HL-60 (cell line): ENCODE data around the gene NPDC1.

Experiments used
- DNase-seq, 2 experiments: peaks; one replicate each; pipeline ENCODE4 v3.0.0-alpha.2; 2010 to 2020; ENCODE audit warnings: low read depth in 1 of 2, low spot score in 1 of 2
- H3K27ac ChIP-seq: fragments of 250-450 bp; sonication (Bioruptor Pico); replicated peaks from 2 replicates; pipeline ENCODE4 v1.5.1; 2020; ENCODE audit warnings: mild to moderate bottlenecking, moderate library complexity
- H3K27me3 ChIP-seq: fragments of 250-450 bp; sonication (Bioruptor Pico); 2 replicates; pipeline ENCODE4 v1.5.1; 2021; ENCODE audit warnings: mild to moderate bottlenecking, moderate library complexity; ENCODE audit not compliant: insufficient read depth, poor library complexity, severe bottlenecking
- H3K4me3 ChIP-seq: replicated peaks from 2 replicates; pipeline ENCODE4 v1.5.1; 2011; ENCODE audit warnings: mild to moderate bottlenecking, control low read depth, low read length; ENCODE audit not compliant: insufficient read depth
- CTCF ChIP-seq: IDR thresholded peaks from one replicate; pipeline ENCODE4 v1.5.1; 2011; ENCODE audit warnings: low read length, control low read depth, inconsistent platforms; ENCODE audit not compliant: insufficient read depth
- GABPA ChIP-seq: IDR thresholded peaks from 2 replicates; pipeline ENCODE4 v1.6.1; 2012; ENCODE audit warnings: low read depth
- POLR2AphosphoS5 ChIP-seq: IDR thresholded peaks from 2 replicates; pipeline ENCODE4 v1.6.1; 2012; ENCODE audit warnings: low read depth
- SPI1 ChIP-seq: IDR thresholded peaks from 2 replicates; pipeline ENCODE4 v1.6.1; 2012; ENCODE audit warnings: low read depth, mild to moderate bottlenecking, borderline replicate concordance
- TF ChIP-seq, protein P1 (sequence below): IDR thresholded peaks from 2 replicates; pipeline ENCODE4 v1.6.1; 2012; ENCODE audit warnings: low read depth; ENCODE audit not compliant: insufficient replicate concordance

Gene NPDC1

GRCh38 chr9:137012694-137013570, 33.0 kb downstream of the NPDC1 start:
- H3K27ac ChIP-seq: no peak overlapping the region
- no peak for TF ChIP-seq SPI1
- no peak for TF ChIP-seq CTCF
- TF ChIP-seq GABPA: no peak
- no peak overlapping the region for H3K4me3 ChIP-seq
- no peak for DNase-seq
- H3K27me3 ChIP-seq: no peaks in the 10 kb centered on the region

GRCh38 chr9:137011907-137012675, 33.9 kb downstream of the NPDC1 start:
- Histone ChIP-seq H3K4me3 (no peak overlapping the region), H3K27me3 (no peaks in the 10 kb centered on the region), H3K27ac (no peak overlapping the region)
- TF ChIP-seq, protein P1, sequence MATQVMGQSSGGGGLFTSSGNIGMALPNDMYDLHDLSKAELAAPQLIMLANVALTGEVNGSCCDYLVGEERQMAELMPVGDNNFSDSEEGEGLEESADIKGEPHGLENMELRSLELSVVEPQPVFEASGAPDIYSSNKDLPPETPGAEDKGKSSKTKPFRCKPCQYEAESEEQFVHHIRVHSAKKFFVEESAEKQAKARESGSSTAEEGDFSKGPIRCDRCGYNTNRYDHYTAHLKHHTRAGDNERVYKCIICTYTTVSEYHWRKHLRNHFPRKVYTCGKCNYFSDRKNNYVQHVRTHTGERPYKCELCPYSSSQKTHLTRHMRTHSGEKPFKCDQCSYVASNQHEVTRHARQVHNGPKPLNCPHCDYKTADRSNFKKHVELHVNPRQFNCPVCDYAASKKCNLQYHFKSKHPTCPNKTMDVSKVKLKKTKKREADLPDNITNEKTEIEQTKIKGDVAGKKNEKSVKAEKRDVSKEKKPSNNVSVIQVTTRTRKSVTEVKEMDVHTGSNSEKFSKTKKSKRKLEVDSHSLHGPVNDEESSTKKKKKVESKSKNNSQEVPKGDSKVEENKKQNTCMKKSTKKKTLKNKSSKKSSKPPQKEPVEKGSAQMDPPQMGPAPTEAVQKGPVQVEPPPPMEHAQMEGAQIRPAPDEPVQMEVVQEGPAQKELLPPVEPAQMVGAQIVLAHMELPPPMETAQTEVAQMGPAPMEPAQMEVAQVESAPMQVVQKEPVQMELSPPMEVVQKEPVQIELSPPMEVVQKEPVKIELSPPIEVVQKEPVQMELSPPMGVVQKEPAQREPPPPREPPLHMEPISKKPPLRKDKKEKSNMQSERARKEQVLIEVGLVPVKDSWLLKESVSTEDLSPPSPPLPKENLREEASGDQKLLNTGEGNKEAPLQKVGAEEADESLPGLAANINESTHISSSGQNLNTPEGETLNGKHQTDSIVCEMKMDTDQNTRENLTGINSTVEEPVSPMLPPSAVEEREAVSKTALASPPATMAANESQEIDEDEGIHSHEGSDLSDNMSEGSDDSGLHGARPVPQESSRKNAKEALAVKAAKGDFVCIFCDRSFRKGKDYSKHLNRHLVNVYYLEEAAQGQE: no peak
- TF ChIP-seq GABPA (no peak), SPI1 (no peak), POLR2AphosphoS5 (no peak), CTCF (no peak)
- DNase-seq: no peak

DNA sequence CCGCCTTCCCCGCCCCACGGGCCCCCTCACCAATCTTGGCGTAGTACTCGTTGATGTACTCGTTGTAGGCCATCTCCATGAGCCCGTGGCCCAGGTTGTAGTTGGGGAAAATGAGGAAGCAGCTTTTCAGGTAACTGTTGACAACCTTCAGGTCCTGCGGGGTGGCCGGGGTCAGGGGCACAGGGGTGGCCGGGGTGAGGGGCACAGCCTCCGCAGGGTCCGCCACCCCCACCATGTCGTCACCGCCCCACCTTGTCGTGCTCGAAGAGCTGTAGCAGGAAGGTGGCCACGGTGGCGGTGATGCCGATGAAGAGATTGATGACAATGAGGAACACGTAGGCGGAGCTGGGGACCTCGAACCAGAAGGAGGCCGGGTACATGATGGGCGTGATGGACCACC, 34.8 kb downstream of the NPDC1 start:
- no peaks in the 10 kb centered on the region for H3K27me3 ChIP-seq
- no peak overlapping the region for H3K27ac ChIP-seq
- no peak for TF ChIP-seq SPI1
- no peak overlapping the region for H3K4me3 ChIP-seq
- no peak for DNase-seq

- Histone ChIP-seq H3K27me3 (no peaks in the 10 kb centered on the region), H3K4me3 (no peak overlapping the region), H3K27ac (no peak overlapping the region)
- DNase-seq: no peak
- no peak for TF ChIP-seq GABPA
Observed at GRCh38 chr9:137009938-137010732, 35.8 kb downstream of the NPDC1 start.

GRCh38 chr9:137009217-137009616, 36.8 kb downstream of the NPDC1 start:
- H3K4me3 ChIP-seq: no peak overlapping the region
- no peaks in the 10 kb centered on the region for H3K27me3 ChIP-seq
- TF ChIP-seq CTCF (no peak), POLR2AphosphoS5 (no peak), GABPA (no peak)
- TF ChIP-seq, protein P1: no peak
- DNase-seq: no peak
- H3K27ac ChIP-seq: no peak overlapping the region
